T-helper 2 cell treated with Interferon-gamma antibody and Interleukin-4, amounts not matched to agents 5 μg/mL and 100 μg/mL, for 36 hours (primary cell): ENCODE data around the gene STX18.

Experiments
- DNase-seq: peaks from one replicate; pipeline ENCODE4 v3.0.0; 2021; ENCODE audit warnings: low spot score
- H3K27ac Mint-ChIP-seq: one replicate; pipeline ENCODE4 v1.8.0; 2021; ENCODE audit warnings: mild to moderate bottlenecking, mixed read lengths
- H3K27me3 Mint-ChIP-seq: one replicate; pipeline ENCODE4 v1.8.0; 2021; ENCODE audit warnings: low read depth, mixed read lengths
- H3K36me3 Mint-ChIP-seq: one replicate; pipeline ENCODE4 v1.8.0; 2021; ENCODE audit warnings: low read depth, mixed read lengths
- H3K4me1 Mint-ChIP-seq: one replicate; pipeline ENCODE4 v1.8.0; 2021; ENCODE audit warnings: low read depth, mixed read lengths
- H3K4me3 Mint-ChIP-seq: one replicate; pipeline ENCODE4 v1.8.0; 2022; ENCODE audit warnings: mild to moderate bottlenecking, moderate library complexity, mixed read lengths
- H3K9me3 Mint-ChIP-seq: one replicate; pipeline ENCODE4 v1.8.0; 2021; ENCODE audit warnings: mixed read lengths

STX18 gene

GRCh38 chr4:4541040-4541631 lies 712 bp downstream of the STX18 start:
- Mint-ChIP-seq H3K9me3 (no peaks in the 10 kb centered on the region), H3K27ac (peak overlapping the region; percentile 94), H3K4me1 (peaks cover 35% of the 10 kb centered on the region), H3K36me3 (no peaks in the 10 kb centered on the region), H3K27me3 (no peaks in the 10 kb centered on the region), H3K4me3 (peak overlapping the region; percentile 99)
- peak; percentile 31 for DNase-seq

- no peak for DNase-seq
- no peaks in the 10 kb centered on the region for H3K9me3 Mint-ChIP-seq
- no peak overlapping the region for H3K4me3 Mint-ChIP-seq
- H3K36me3 Mint-ChIP-seq: no peaks in the 10 kb centered on the region
- H3K27me3 Mint-ChIP-seq: no peaks in the 10 kb centered on the region
- no peak overlapping the region for H3K27ac Mint-ChIP-seq
- peaks cover 35% of the 10 kb centered on the region for H3K4me1 Mint-ChIP-seq
Observed at GRCh38 chr4:4539481-4539880, 2.4 kb downstream of the STX18 start.

GRCh38 chr4:4535590-4535989 lies 6.3 kb downstream of the STX18 start:
- H3K4me1 Mint-ChIP-seq: peaks cover 12% of the 10 kb centered on the region
- H3K27ac Mint-ChIP-seq: no peak overlapping the region
- DNase-seq: no peak
- no peaks in the 10 kb centered on the region for H3K27me3 Mint-ChIP-seq
- no peak overlapping the region for H3K4me3 Mint-ChIP-seq
- H3K9me3 Mint-ChIP-seq: no peaks in the 10 kb centered on the region
- H3K36me3 Mint-ChIP-seq: no peaks in the 10 kb centered on the region

GRCh38 chr4:4534515-4535145 lies 7.2 kb downstream of the STX18 start:
- no peak for DNase-seq
- H3K27ac Mint-ChIP-seq: no peak overlapping the region
- H3K9me3 Mint-ChIP-seq: no peaks in the 10 kb centered on the region
- H3K27me3 Mint-ChIP-seq: no peaks in the 10 kb centered on the region
- H3K36me3 Mint-ChIP-seq: no peaks in the 10 kb centered on the region
- no peak overlapping the region for H3K4me3 Mint-ChIP-seq
- H3K4me1 Mint-ChIP-seq: peaks cover 4% of the 10 kb centered on the region

- Mint-ChIP-seq H3K36me3 (no peaks in the 10 kb centered on the region), H3K9me3 (no peaks in the 10 kb centered on the region), H3K4me3 (no peak overlapping the region), H3K27ac (no peak overlapping the region), H3K27me3 (no peaks in the 10 kb centered on the region), H3K4me1 (no peaks in the 10 kb centered on the region)
- no peak for DNase-seq
Observed at GRCh38 chr4:4533461-4534169, 8.2 kb downstream of the STX18 start.

- Mint-ChIP-seq H3K4me1 (no peaks in the 10 kb centered on the region), H3K4me3 (no peak overlapping the region), H3K36me3 (no peaks in the 10 kb centered on the region), H3K27me3 (no peaks in the 10 kb centered on the region), H3K27ac (no peak overlapping the region), H3K9me3 (no peaks in the 10 kb centered on the region)
- no peak for DNase-seq
Observed at GRCh38 chr4:4532371-4533154, 9.3 kb downstream of the STX18 start.

- H3K4me3 Mint-ChIP-seq: no peak overlapping the region
- no peak overlapping the region for H3K27ac Mint-ChIP-seq
- H3K4me1 Mint-ChIP-seq: peaks cover 4% of the 10 kb centered on the region
- H3K36me3 Mint-ChIP-seq: peaks cover 3% of the 10 kb centered on the region
- DNase-seq: no peak
- H3K27me3 Mint-ChIP-seq: no peaks in the 10 kb centered on the region
- H3K9me3 Mint-ChIP-seq: no peaks in the 10 kb centered on the region
Observed at GRCh38 chr4:4529392-4529791, 12.5 kb downstream of the STX18 start.

- H3K36me3 Mint-ChIP-seq: peaks cover 3% of the 10 kb centered on the region
- H3K27me3 Mint-ChIP-seq: no peaks in the 10 kb centered on the region
- no peak overlapping the region for H3K4me3 Mint-ChIP-seq
- H3K9me3 Mint-ChIP-seq: no peaks in the 10 kb centered on the region
- peaks cover 10% of the 10 kb centered on the region for H3K4me1 Mint-ChIP-seq
- no peak overlapping the region for H3K27ac Mint-ChIP-seq
- no peak for DNase-seq
Observed at GRCh38 chr4:4526401-4526800, 15.4 kb downstream of the STX18 start.

GRCh38 chr4:4524364-4524763 lies 17.5 kb downstream of the STX18 start:
- H3K4me3 Mint-ChIP-seq: no peak overlapping the region
- peak; percentile 9 for DNase-seq
- H3K27ac Mint-ChIP-seq: peak overlapping the region; percentile 37
- peaks cover 3% of the 10 kb centered on the region for H3K36me3 Mint-ChIP-seq
- H3K27me3 Mint-ChIP-seq: no peaks in the 10 kb centered on the region
- H3K4me1 Mint-ChIP-seq: peaks cover 10% of the 10 kb centered on the region
- no peaks in the 10 kb centered on the region for H3K9me3 Mint-ChIP-seq

- no peaks in the 10 kb centered on the region for H3K27me3 Mint-ChIP-seq
- H3K4me3 Mint-ChIP-seq: no peak overlapping the region
- H3K27ac Mint-ChIP-seq: no peak overlapping the region
- peaks cover 3% of the 10 kb centered on the region for H3K36me3 Mint-ChIP-seq
- no peaks in the 10 kb centered on the region for H3K9me3 Mint-ChIP-seq
- H3K4me1 Mint-ChIP-seq: peaks cover 18% of the 10 kb centered on the region
- DNase-seq: no peak
Observed at GRCh38 chr4:4521731-4522130, 20.1 kb downstream of the STX18 start.

- H3K27ac Mint-ChIP-seq: no peak overlapping the region
- no peaks in the 10 kb centered on the region for H3K9me3 Mint-ChIP-seq
- no peaks in the 10 kb centered on the region for H3K27me3 Mint-ChIP-seq
- no peak overlapping the region for H3K4me3 Mint-ChIP-seq
- DNase-seq: no peak
- peaks cover 3% of the 10 kb centered on the region for H3K36me3 Mint-ChIP-seq
- peaks cover 18% of the 10 kb centered on the region for H3K4me1 Mint-ChIP-seq
Observed at GRCh38 chr4:4521136-4521535, 20.7 kb downstream of the STX18 start.

GRCh38 chr4:4519297-4519894 lies 22.5 kb downstream of the STX18 start:
- Mint-ChIP-seq H3K27ac (no peak overlapping the region), H3K36me3 (peaks cover under 1% of the 10 kb centered on the region), H3K9me3 (no peaks in the 10 kb centered on the region), H3K4me1 (peaks cover 18% of the 10 kb centered on the region), H3K4me3 (no peak overlapping the region), H3K27me3 (no peaks in the 10 kb centered on the region)
- DNase-seq: no peak

- Mint-ChIP-seq H3K4me1 (peaks cover 14% of the 10 kb centered on the region), H3K27ac (no peak overlapping the region), H3K36me3 (no peaks in the 10 kb centered on the region), H3K9me3 (no peaks in the 10 kb centered on the region), H3K27me3 (no peaks in the 10 kb centered on the region), H3K4me3 (no peak overlapping the region)
- DNase-seq: no peak
Observed at GRCh38 chr4:4518747-4519146, 23.1 kb downstream of the STX18 start.

- H3K4me1 Mint-ChIP-seq: peaks cover 12% of the 10 kb centered on the region
- H3K9me3 Mint-ChIP-seq: no peaks in the 10 kb centered on the region
- no peaks in the 10 kb centered on the region for H3K27me3 Mint-ChIP-seq
- no peaks in the 10 kb centered on the region for H3K36me3 Mint-ChIP-seq
- H3K4me3 Mint-ChIP-seq: no peak overlapping the region
- DNase-seq: no peak
- H3K27ac Mint-ChIP-seq: no peak overlapping the region
Observed at GRCh38 chr4:4514786-4515185, 27.1 kb downstream of the STX18 start.
